OCI-LY7 (cell line): Measurements from ENCODE around the gene AFMID. TPM values are rescaled to one million over a fixed set of nuclear protein-coding genes. Genes with fewer than 3 reads are reported as not detected.

Experiments
- BruUV-seq: library from RNA; stranded (reverse); fragments of 400-500 nt; replicated peaks from 2 replicates; lab custom pipeline; 2021; lab: Mats Ljungman, UMichigan
- CTCF ChIA-PET: fragments of 300-600 bp; sonication (Branson Sonifier 250); formaldehyde crosslinking; loops from one replicate; lab custom pipeline; 2022; ENCODE audit warnings: antibody characterized with exemption; ENCODE audit not compliant: unreplicated experiment; lab: Charles Lee
- POLR2A ChIA-PET: fragments of 300-600 bp; sonication (Branson Sonifier 250); formaldehyde crosslinking; loops from one replicate; lab custom pipeline; 2022; ENCODE audit warnings: antibody characterized with exemption; lab: Charles Lee
- DNase-seq: peaks from one replicate; pipeline ENCODE4 v3.0.0-alpha.2; 2015; ENCODE audit warnings: low spot score
- H2AFZ ChIP-seq: fragments of 200-600 bp; sonication (generic), shearing (Covaris generic); 2 replicates; pipeline ENCODE4 v1.6.1; 2014; ENCODE audit warnings: mild to moderate bottlenecking, antibody characterized with exemption, low read length, moderate library complexity
- H3K27ac ChIP-seq: fragments of 200-600 bp; sonication (generic); 2 replicates; pipeline ENCODE4 v1.5.1; 2014; ENCODE audit warnings: mixed run types, low read depth, mild to moderate bottlenecking, moderate library complexity, low read length, inconsistent platforms; ENCODE audit not compliant: poor library complexity, severe bottlenecking
- H3K36me3 ChIP-seq: fragments of 200-600 bp; sonication (generic); 2 replicates; pipeline ENCODE4 v1.6.1; 2014; ENCODE audit warnings: mild to moderate bottlenecking, antibody characterized with exemption, low read length, moderate library complexity, mixed read lengths; ENCODE audit not compliant: insufficient read depth
- H3K4me1 ChIP-seq: fragments of 200-600 bp; sonication (generic); 2 replicates; pipeline ENCODE4 v1.5.1; 2014; ENCODE audit warnings: mild to moderate bottlenecking, low read length; ENCODE audit not compliant: insufficient read depth, poor library complexity, severe bottlenecking
- H3K4me2 ChIP-seq: fragments of 200-600 bp; sonication (generic); 2 replicates; pipeline ENCODE4 v1.6.1; 2014; ENCODE audit warnings: mild to moderate bottlenecking, low read length
- H3K4me3 ChIP-seq: fragments of 200-600 bp; sonication (generic); 2 replicates; pipeline ENCODE4 v1.5.1; 2014; ENCODE audit warnings: mild to moderate bottlenecking, low read depth, low read length; ENCODE audit not compliant: poor library complexity, severe bottlenecking
- H3K79me2 ChIP-seq: fragments of 200-600 bp; sonication (generic); 2 replicates; pipeline ENCODE4 v1.6.1; 2016; ENCODE audit warnings: low read depth, mild to moderate bottlenecking, low read length, moderate library complexity, mixed read lengths; ENCODE audit not compliant: insufficient read depth
- H3K9me2 ChIP-seq: fragments of 200-600 bp; sonication (generic); 2 replicates; pipeline ENCODE4 v1.6.1; 2016; ENCODE audit warnings: mild to moderate bottlenecking, low read length, mixed read lengths; ENCODE audit not compliant: insufficient read depth
- H3K9me3 ChIP-seq: fragments of 200-600 bp; sonication (generic); 2 replicates; pipeline ENCODE4 v1.6.1; 2014; ENCODE audit warnings: mild to moderate bottlenecking, mixed run types, low read length, mixed read lengths
- H4K20me1 ChIP-seq: fragments of 200-600 bp; sonication (generic); 2 replicates; pipeline ENCODE4 v1.6.1; 2014; ENCODE audit warnings: mild to moderate bottlenecking, antibody characterized with exemption, low read length, moderate library complexity, mixed read lengths; ENCODE audit not compliant: insufficient read depth
- CTCF ChIP-seq: fragments of 200-600 bp; sonication (generic); conservative IDR thresholded peaks from 2 replicates; pipeline ENCODE4 v1.5.1; 2014; ENCODE audit warnings: mild to moderate bottlenecking, antibody characterized with exemption, low read length, moderate library complexity, mixed read lengths
- EZH2phosphoT487 ChIP-seq: fragments of 200-600 bp; sonication (generic); IDR thresholded peaks from 2 replicates; pipeline ENCODE4 v1.6.1; 2018; ENCODE audit warnings: low read depth, borderline replicate concordance, mild to moderate bottlenecking, mixed run types, antibody characterized with exemption, low read length, moderate library complexity, mixed read lengths
- intact Hi-C: fragments of 100-400 bp; cut with micrococcal nuclease; formaldehyde crosslinking; loops from one replicate; pipeline ENCODE4 v1.10.0; 2022; ENCODE audit not compliant: unreplicated experiment
- total RNA-seq, 2 experiments: library from RNA; depleted of rRNA in 1 of 2; stranded (reverse); fragments of >200 nt in 1 of 2; shearing (Covaris generic) in 1 of 2; gene quantifications; 2 replicates each; pipeline ENCODE4 v1.2.3, GENCODE V29; 2014 to 2022

The AFMID gene
- total RNA-seq, 2 experiments from 2014 or later: 89.1 to 101 TPM

GRCh38 chr17:78249074-78249817 is 62.1 kb downstream of the AFMID start:
- peaks cover 5% of the 10 kb centered on the region; the same call in 1 of the 2 replicates for H3K9me3 ChIP-seq
- no peak overlapping the region for H3K4me2 ChIP-seq
- no peak overlapping the region for H2AFZ ChIP-seq
- H3K79me2 ChIP-seq: no peaks in the 10 kb centered on the region
- H4K20me1 ChIP-seq: no peaks in the 10 kb centered on the region
- no peak overlapping the region for H3K27ac ChIP-seq
- no peak for DNase-seq
- TF ChIP-seq EZH2phosphoT487: no peak
- POLR2A ChIA-PET: interaction anchor here (0.5 kb wide), 1 partner anchor 97 kb away, joined by 5 read pairs; no protein-coding TSS in a partner anchor
- CTCF ChIA-PET: no interaction called here
- no peaks in the 10 kb centered on the region for H3K9me2 ChIP-seq
- H3K4me1 ChIP-seq: peaks cover 40% of the 10 kb centered on the region
- BruUV-seq: no TSS peak
- no peak overlapping the region for H3K4me3 ChIP-seq
- intact Hi-C loops: no loop called here
- H3K36me3 ChIP-seq: no peaks in the 10 kb centered on the region

GRCh38 chr17:78249818-78250806 is 63.0 kb downstream of the AFMID start:
- no peaks in the 10 kb centered on the region for H4K20me1 ChIP-seq
- H3K9me3 ChIP-seq: peaks cover 5% of the 10 kb centered on the region; the same call in 1 of the 2 replicates
- no peak overlapping the region for H3K27ac ChIP-seq
- H2AFZ ChIP-seq: no peak overlapping the region
- CTCF ChIA-PET: interaction anchor here (1.1 to 1.2 kb wide), 2 partner anchors 8 to 28 kb away, joined by 3 read pairs; no protein-coding TSS in a partner anchor
- H3K36me3 ChIP-seq: no peaks in the 10 kb centered on the region
- H3K4me3 ChIP-seq: no peak overlapping the region
- H3K4me2 ChIP-seq: no peak overlapping the region
- DNase-seq: no peak
- no peaks in the 10 kb centered on the region for H3K79me2 ChIP-seq
- POLR2A ChIA-PET: no interaction called here
- TF ChIP-seq EZH2phosphoT487 (no peak), CTCF (no peak)
- BruUV-seq: no TSS peak
- H3K9me2 ChIP-seq: no peaks in the 10 kb centered on the region
- intact Hi-C loops: loop anchor here (2.0 to 5.0 kb wide), 7 partner anchors 35 to 231 kb away; partner anchors contain the start of genes BIRC5 and TMC8
- peaks cover 40% of the 10 kb centered on the region for H3K4me1 ChIP-seq
